HG02973 (cell line): ENCODE measurements around the gene CNGA3.
"Not testable (repeated sequence)": the region's sequence is repeated elsewhere in the genome, so short reads cannot be mapped to it uniquely, and the experiment has no call there.

Source experiments
- ATAC-seq: cut with Tn5 transposase; IDR thresholded peaks from one replicate; pipeline ENCODE4 v1.9.1; 2021; ENCODE audit warnings: moderate library complexity; ENCODE audit not compliant: unreplicated experiment

Gene CNGA3

GRCh38 chr2:98346311-98347236 lies at the start of gene CNGA3:
Gene CNGA3 (plus strand): TSS chr2:98346456. CDS start chr2:98369976, 23,520 bp downstream.
- no peak for ATAC-seq

- no peak for ATAC-seq
Observed at GRCh38 chr2:98297817-98298682, 48.2 kb upstream of the CNGA3 start.

GRCh38 chr2:98298683-98299164 lies 47.5 kb upstream of the CNGA3 start:
- no peak for ATAC-seq

- ATAC-seq: no peak
Observed at GRCh38 chr2:98299211-98299905, 46.9 kb upstream of the CNGA3 start.

GRCh38 chr2:98300141-98300874 lies 45.9 kb upstream of the CNGA3 start:
- ATAC-seq: no peak

- ATAC-seq: no peak
Observed at GRCh38 chr2:98301469-98301868, 44.8 kb upstream of the CNGA3 start.

- not testable (repeated sequence) for ATAC-seq
Observed at GRCh38 chr2:98307131-98307696, 39.0 kb upstream of the CNGA3 start.

- ATAC-seq: no peak
Observed at GRCh38 chr2:98308068-98308467, 38.2 kb upstream of the CNGA3 start.

- ATAC-seq: no peak
Observed at GRCh38 chr2:98308532-98308931, 37.7 kb upstream of the CNGA3 start.

- ATAC-seq: no peak
Observed at GRCh38 chr2:98309580-98309979, 36.7 kb upstream of the CNGA3 start.

GRCh38 chr2:98310010-98310409 lies 36.2 kb upstream of the CNGA3 start:
- ATAC-seq: no peak

- ATAC-seq: no peak
Observed at GRCh38 chr2:98311090-98311489, 35.2 kb upstream of the CNGA3 start.

- no peak for ATAC-seq
Observed at GRCh38 chr2:98311771-98312545, 34.3 kb upstream of the CNGA3 start.

- ATAC-seq: no peak
Observed at GRCh38 chr2:98313492-98314250, 32.6 kb upstream of the CNGA3 start.

- ATAC-seq: no peak
Observed at GRCh38 chr2:98314251-98314650, 32.0 kb upstream of the CNGA3 start.

GRCh38 chr2:98315957-98316356 lies 30.3 kb upstream of the CNGA3 start:
- ATAC-seq: no peak

- ATAC-seq: no peak
Observed at GRCh38 chr2:98317214-98317613, 29.0 kb upstream of the CNGA3 start.

GRCh38 chr2:98320171-98320570 lies 26.1 kb upstream of the CNGA3 start:
- ATAC-seq: not testable (repeated sequence)
